Measurements from ENCODE around the gene SNX1. TPM values are rescaled to one million over a fixed set of nuclear protein-coding genes. Genes with fewer than 3 reads are reported as not detected.

Gene SNX1
- total and polyA plus RNA-seq, 2 donors (not counting 1 experiment from before 2014, with no cell fraction given), result 87.9 to 152 TPM

GRCh38 chr15:64138331-64138941 lies 42.7 kb downstream of the SNX1 start:
- H3K4me3 Mint-ChIP-seq, result no peak overlapping the region
- H3K9me3 Mint-ChIP-seq (ENCODE audit: insufficient read depth), result no peaks in the 10 kb centered on the region
- Histone ChIP-seq H3K9ac (ENCODE audit: low read length) (no peak overlapping the region), H3K27ac (ENCODE audit: low read length in 2 of 2) (no peak overlapping the region), H3K36me3 (replicated peaks in 1 of 2; ENCODE audit: control extremely low read depth in 1 of 2, control insufficient read depth in 1 of 2, extremely low read depth in 1 of 2, insufficient read depth in 2 of 2, low read length in 1 of 2) (peaks cover 7 to 63% of the 10 kb centered on the region in 2 experiments), H3K79me2 (ENCODE audit: control insufficient read depth, insufficient read depth, low read length) (peaks cover 11% of the 10 kb centered on the region), H3K4me2 (replicated peaks; ENCODE audit: low read depth, low read length, poor library complexity, severe bottlenecking) (no peak overlapping the region), H3K4me1 (ENCODE audit: control insufficient read depth in 2 of 2, insufficient read depth in 2 of 2, low read length in 2 of 2) (peaks cover 8 to 17% of the 10 kb centered on the region in 2 donors), H3K27me3 (replicated peaks in 1 of 4; ENCODE audit: control extremely low read depth in 1 of 4, control insufficient read depth in 3 of 4, insufficient read depth in 4 of 4, low read length in 3 of 4) (no peaks in the 10 kb centered on the region), H3K4me3 (ENCODE audit: control extremely low read depth in 1 of 5, extremely low read depth in 1 of 5, insufficient read depth in 1 of 5, low read depth in 2 of 5, low read length in 4 of 5) (no peak overlapping the region), H4K20me1 (ENCODE audit: control insufficient read depth, insufficient read depth, low read length, poor library complexity, severe bottlenecking) (peaks cover 9% of the 10 kb centered on the region), H2AFZ (ENCODE audit: insufficient read depth, low read depth, low read length, poor library complexity, severe bottlenecking) (no peak overlapping the region), H3K9me3 (ENCODE audit: control extremely low read depth in 1 of 3, control insufficient read depth in 2 of 3, insufficient read depth in 1 of 3, low read length in 2 of 3) (no peaks in the 10 kb centered on the region)
- ChIA-PET POLR2A (interaction anchor here (1.9 kb wide), 1 partner anchor 15 kb away, joined by 8 read pairs; no protein-coding TSS in a partner anchor), CTCF (interaction anchor here (0.7 to 3.0 kb wide), 5 partner anchors 8 to 311 kb away, joined by 3 to 62 read pairs (median 7); partner anchors contain the start of gene SNX22)
- intact Hi-C loops (cut with micrococcal nuclease), result no loop called here
- DNase-seq, result no peak
- TF ChIP-seq CTCF (IDR thresholded peaks at IDR 0.05) (no peak), EZH2 (IDR thresholded peaks at IDR 0.05; ENCODE audit: borderline replicate concordance, insufficient read depth, low read depth, low read length, poor library complexity, severe bottlenecking) (no peak)
- peak overlapping the region; percentile 26 for H3K27ac Mint-ChIP-seq
- H3K4me1 Mint-ChIP-seq, result peaks cover 20% of the 10 kb centered on the region
- no peaks in the 10 kb centered on the region for H3K27me3 Mint-ChIP-seq
- no peak for ATAC-seq (ENCODE audit: low read depth)
- WGBS (ENCODE audit: insufficient coverage), result 100% methylated on average over 2 of the region's 4 CpGs

DNA sequence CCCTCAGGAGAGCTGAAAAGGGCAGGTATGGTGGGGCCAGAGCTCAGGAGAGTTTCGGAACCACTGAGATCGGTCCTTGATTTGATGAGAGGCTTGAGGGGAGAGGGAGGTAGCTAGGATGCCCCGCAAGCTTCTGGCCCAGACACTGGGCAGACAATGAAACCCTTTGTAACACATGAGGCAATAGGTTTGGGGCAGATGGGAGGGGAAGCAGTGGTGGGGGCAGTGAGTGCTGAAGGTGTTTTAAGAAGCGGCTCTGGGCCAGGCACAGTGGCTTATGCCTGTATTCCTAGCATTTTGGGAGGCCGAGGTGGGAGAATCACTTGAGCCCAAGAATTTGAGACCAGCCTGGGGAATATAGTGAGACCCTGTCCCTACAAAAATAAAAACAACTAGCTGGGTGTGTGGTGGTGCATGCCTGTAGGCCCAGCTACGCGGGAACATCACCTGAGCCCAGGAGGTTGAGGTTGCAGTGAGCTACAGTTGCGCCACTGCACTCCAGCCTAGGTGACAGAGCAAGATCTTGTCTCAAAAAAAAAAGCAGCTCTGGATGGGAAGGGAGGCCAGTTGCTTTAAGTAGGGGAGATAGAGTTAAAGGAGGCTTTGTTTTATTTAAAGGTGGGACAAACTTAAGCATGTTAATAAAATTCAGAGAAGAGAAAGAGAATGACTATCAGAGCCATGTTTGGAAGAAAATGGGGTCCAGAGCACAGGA lies 46.2 kb downstream of the SNX1 start:
- Mint-ChIP-seq H3K4me3 (no peak overlapping the region), H3K9me3 (ENCODE audit: insufficient read depth) (no peaks in the 10 kb centered on the region), H3K27ac (peak overlapping the region; percentile 67), H3K27me3 (no peaks in the 10 kb centered on the region), H3K4me1 (peaks cover 28% of the 10 kb centered on the region)
- POLR2A ChIA-PET, result no interaction called here
- Histone ChIP-seq H2AFZ (ENCODE audit: insufficient read depth, low read depth, low read length, poor library complexity, severe bottlenecking) (no peak overlapping the region), H3K27ac (ENCODE audit: low read length in 2 of 2) (peak overlapping the region in 1 of 2 donors; percentile 36), H3K36me3 (replicated peaks in 1 of 2; ENCODE audit: control extremely low read depth in 1 of 2, control insufficient read depth in 1 of 2, extremely low read depth in 1 of 2, insufficient read depth in 2 of 2, low read length in 1 of 2) (peaks cover 5 to 52% of the 10 kb centered on the region in 2 experiments), H3K4me2 (replicated peaks; ENCODE audit: low read depth, low read length, poor library complexity, severe bottlenecking) (no peak overlapping the region), H3K4me3 (ENCODE audit: control extremely low read depth in 1 of 5, extremely low read depth in 1 of 5, insufficient read depth in 1 of 5, low read depth in 2 of 5, low read length in 4 of 5) (no peak overlapping the region), H3K27me3 (replicated peaks in 1 of 4; ENCODE audit: control extremely low read depth in 1 of 4, control insufficient read depth in 3 of 4, insufficient read depth in 4 of 4, low read length in 3 of 4) (no peaks in the 10 kb centered on the region), H3K9ac (ENCODE audit: low read length) (no peak overlapping the region), H3K79me2 (ENCODE audit: control insufficient read depth, insufficient read depth, low read length) (peaks cover 7% of the 10 kb centered on the region), H4K20me1 (ENCODE audit: control insufficient read depth, insufficient read depth, low read length, poor library complexity, severe bottlenecking) (no peaks in the 10 kb centered on the region), H3K9me3 (ENCODE audit: control extremely low read depth in 1 of 3, control insufficient read depth in 2 of 3, insufficient read depth in 1 of 3, low read length in 2 of 3) (no peaks in the 10 kb centered on the region), H3K4me1 (ENCODE audit: control insufficient read depth in 2 of 2, insufficient read depth in 2 of 2, low read length in 2 of 2) (peaks cover 14 to 28% of the 10 kb centered on the region in 2 donors)
- CTCF ChIA-PET, result interaction anchor here (2.7 kb wide), 1 partner anchor 11 kb away, joined by 13 read pairs; no protein-coding TSS in a partner anchor
- TF ChIP-seq CTCF (IDR thresholded peaks at IDR 0.05) (no peak), EZH2 (IDR thresholded peaks at IDR 0.05; ENCODE audit: borderline replicate concordance, insufficient read depth, low read depth, low read length, poor library complexity, severe bottlenecking) (no peak)
- ATAC-seq (ENCODE audit: low read depth) (no peak), DNase-seq (no peak)
- intact Hi-C loops (cut with micrococcal nuclease), result no loop called here
- 100% methylated on average over 6 of the region's 8 CpGs for WGBS (ENCODE audit: insufficient coverage)
